Right cardiac atrium (tissue), 5 donors: ENCODE data around the gene KSR2. TPM values are rescaled to one million over a fixed set of nuclear protein-coding genes. Genes with fewer than 3 reads are reported as not detected.

Source experiments
- ATAC-seq, 2 donors: fragments of 200-7000 bp; cut with Tn5 transposase; one replicate each; pipeline versions ENCODE4 v1.8.0 to v1.9.1; 2020; ENCODE audit warnings: moderate library complexity in 2 of 2, mild to moderate bottlenecking in 1 of 2
- DNase-seq, 3 donors: peaks; one replicate each; pipeline ENCODE4 v3.0.0-alpha.2; 2020
- H3K27ac ChIP-seq: one replicate; pipeline ENCODE4 v1.5.1; 2013; ENCODE audit warnings: mild to moderate bottlenecking, low read length, control low read depth, moderate library complexity
- H3K27me3 ChIP-seq: one replicate; pipeline ENCODE4 v1.6.1; 2013; ENCODE audit not compliant: control insufficient read depth, insufficient read depth
- H3K4me1 ChIP-seq: one replicate; pipeline ENCODE4 v1.6.1; 2013; ENCODE audit warnings: low read length; ENCODE audit not compliant: control insufficient read depth, insufficient read depth
- H3K4me3 ChIP-seq: one replicate; pipeline ENCODE4 v1.5.1; 2013; ENCODE audit warnings: low read length, control low read depth
- H3K9me3 ChIP-seq: one replicate; pipeline ENCODE4 v1.6.1; 2013; ENCODE audit warnings: low read length; ENCODE audit not compliant: control insufficient read depth
- WGBS: extraction: QIAGEN DNeasy Blood & Tissue Kit; methylation state at CpG from one replicate; pipeline ENCODE4 v1.1.7; 2013; 5-methylcytosine and 5-hydroxymethylcytosine counted together
- intact Hi-C, 4 donors: fragments of 100-400 bp; cut with DNase I; formaldehyde crosslinking; loops; one replicate each; pipeline versions ENCODE4 v1.11.0 to v1.14.0; 2022 to 2023
- polyA plus RNA-seq: library from polyadenylated mRNA; stranded (reverse); fragments of 200-250 nt; gene quantifications from one replicate; pipeline ENCODE4 v1.2.3, GENCODE V29; 2013
- total RNA-seq, 4 donors: library from RNA; stranded (reverse); fragmentation: NEBNext Ultra II Directional; extraction: Animal tissue kit (Norgen Biotek cat#: 25700); gene quantifications; one replicate each; pipeline ENCODE4 v1.2.1, GENCODE V29; 2021
- donor health status: healthy with polysubstance abuse.
- donor health status: DM: no; HTN: yes; CAD: no.
- donor health status: DM: no; HTN: no; CAD: no.
- donor health status: DM: no; HTN: yes; CAD: no; lungs with severe emphysema.
- donor health status: DM: yes; HTN: yes; CAD: no.

Gene KSR2
- total and polyA plus RNA-seq, 5 donors: 0.02 to 0.37 (median 0.03) TPM

- DNase-seq (no peak), ATAC-seq (no peak)
- no peaks in the 10 kb centered on the region for H3K9me3 ChIP-seq
- no peaks in the 10 kb centered on the region for H3K27me3 ChIP-seq
- H3K27ac ChIP-seq: no peak overlapping the region
- no peaks in the 10 kb centered on the region for H3K4me1 ChIP-seq
- intact Hi-C loops: no loop called here
- H3K4me3 ChIP-seq: no peak overlapping the region
- WGBS: 35% methylated on average over 6 of the region's 6 CpGs
These were observed 516.7 kb downstream of the KSR2 start for GRCh38 chr12:117452112-117452511.

- no peaks in the 10 kb centered on the region for H3K27me3 ChIP-seq
- H3K27ac ChIP-seq: no peak overlapping the region
- no peaks in the 10 kb centered on the region for H3K9me3 ChIP-seq
- intact Hi-C loops: no loop called here
- DNase-seq (no peak), ATAC-seq (no peak)
- H3K4me1 ChIP-seq: no peaks in the 10 kb centered on the region
- WGBS: 40% methylated on average over 5 of the region's 5 CpGs
- H3K4me3 ChIP-seq: no peak overlapping the region
These were observed 518.6 kb downstream of the KSR2 start for GRCh38 chr12:117450209-117450608.

GRCh38 chr12:117447665-117448366, 521.0 kb downstream of the KSR2 start:
- H3K27ac ChIP-seq: no peak overlapping the region
- no peaks in the 10 kb centered on the region for H3K4me1 ChIP-seq
- intact Hi-C loops: no loop called here
- no peaks in the 10 kb centered on the region for H3K9me3 ChIP-seq
- no peak overlapping the region for H3K4me3 ChIP-seq
- 86% methylated on average over 6 of the region's 6 CpGs for WGBS
- DNase-seq (no peak), ATAC-seq (no peak)
- no peaks in the 10 kb centered on the region for H3K27me3 ChIP-seq

- intact Hi-C loops: no loop called here
- H3K4me1 ChIP-seq: no peaks in the 10 kb centered on the region
- H3K4me3 ChIP-seq: no peak overlapping the region
- H3K9me3 ChIP-seq: no peaks in the 10 kb centered on the region
- 55% methylated on average over 4 of the region's 4 CpGs for WGBS
- H3K27me3 ChIP-seq: no peaks in the 10 kb centered on the region
- DNase-seq: no peak
- no peak for ATAC-seq
- H3K27ac ChIP-seq: no peak overlapping the region
These were observed 524.0 kb downstream of the KSR2 start for GRCh38 chr12:117444781-117445180.

- peak; percentile 49 to 85 for ATAC-seq
- no peaks in the 10 kb centered on the region for H3K27me3 ChIP-seq
- no peaks in the 10 kb centered on the region for H3K4me1 ChIP-seq
- no peak overlapping the region for H3K27ac ChIP-seq
- no peak overlapping the region for H3K4me3 ChIP-seq
- intact Hi-C loops: no loop called here
- DNase-seq: peak; percentile 61 to 75 (median 73)
- H3K9me3 ChIP-seq: no peaks in the 10 kb centered on the region
- 56% methylated on average over 4 of the region's 4 CpGs for whole genome bisulfite sequencing
These were observed 527.0 kb downstream of the KSR2 start for GRCh38 chr12:117441751-117442150.

GRCh38 chr12:117440384-117440783, 528.4 kb downstream of the KSR2 start:
- ATAC-seq (no peak), DNase-seq (no peak)
- Histone ChIP-seq H3K9me3 (no peaks in the 10 kb centered on the region), H3K4me1 (no peaks in the 10 kb centered on the region), H3K27me3 (no peaks in the 10 kb centered on the region), H3K27ac (no peak overlapping the region), H3K4me3 (no peak overlapping the region)
- intact Hi-C loops: no loop called here
- WGBS: 83% methylated on average over 2 of the region's 2 CpGs

- Histone ChIP-seq H3K4me3 (no peak overlapping the region), H3K27ac (no peak overlapping the region), H3K9me3 (no peaks in the 10 kb centered on the region), H3K4me1 (no peaks in the 10 kb centered on the region), H3K27me3 (no peaks in the 10 kb centered on the region)
- peak; percentile 33 to 48 for ATAC-seq
- 39% methylated on average over 13 of the region's 13 CpGs for WGBS
- peak in 1 of 3 donors; percentile 52 for DNase-seq
- intact Hi-C loops: no loop called here
These were observed 529.2 kb downstream of the KSR2 start for GRCh38 chr12:117439531-117440001.

- Histone ChIP-seq H3K4me3 (no peak overlapping the region), H3K9me3 (no peaks in the 10 kb centered on the region), H3K4me1 (no peaks in the 10 kb centered on the region), H3K27ac (no peak overlapping the region), H3K27me3 (no peaks in the 10 kb centered on the region)
- intact Hi-C loops: no loop called here
- WGBS: 77% methylated on average over 6 of the region's 6 CpGs
- no peak for DNase-seq
- ATAC-seq: no peak
These were observed 530.0 kb downstream of the KSR2 start for GRCh38 chr12:117438809-117439208.

- Histone ChIP-seq H3K27ac (no peak overlapping the region), H3K9me3 (no peaks in the 10 kb centered on the region), H3K4me1 (no peaks in the 10 kb centered on the region), H3K27me3 (no peaks in the 10 kb centered on the region), H3K4me3 (no peak overlapping the region)
- 65% methylated on average over 11 of the region's 11 CpGs for WGBS
- DNase-seq (no peak), ATAC-seq (no peak)
- intact Hi-C loops: no loop called here
These were observed 531.1 kb downstream of the KSR2 start for GRCh38 chr12:117437516-117438255.

GRCh38 chr12:117433878-117434277, 534.9 kb downstream of the KSR2 start:
- H3K27ac ChIP-seq: no peak overlapping the region
- H3K4me3 ChIP-seq: no peak overlapping the region
- ATAC-seq: no peak
- intact Hi-C loops: no loop called here
- 88% methylated on average over 3 of the region's 3 CpGs for WGBS
- DNase-seq: no peak
- H3K27me3 ChIP-seq: no peaks in the 10 kb centered on the region
- no peaks in the 10 kb centered on the region for H3K9me3 ChIP-seq
- H3K4me1 ChIP-seq: no peaks in the 10 kb centered on the region

GRCh38 chr12:117430246-117430645, 538.5 kb downstream of the KSR2 start:
- Histone ChIP-seq H3K9me3 (no peaks in the 10 kb centered on the region), H3K27me3 (no peaks in the 10 kb centered on the region), H3K4me1 (no peaks in the 10 kb centered on the region), H3K4me3 (no peak overlapping the region), H3K27ac (no peak overlapping the region)
- DNase-seq: no peak
- ATAC-seq: no peak
- intact Hi-C loops: no loop called here
- WGBS: 76% methylated on average over 6 of the region's 6 CpGs
